Esophagus squamous epithelium (tissue), 4 donors: ENCODE data around the gene SPATS2L.

Experiments used
- CTCF ChIP-seq, 6 experiments: fragments of 450-650 bp in 4 of 6; fragments of 200-600 bp in 2 of 6; sonication (generic) in 2 of 6; IDR thresholded peaks; one replicate each; pipeline ENCODE4 v1.5.1; 2016 to 2019; ENCODE audit warnings: antibody characterized with exemption in 6 of 6, mild to moderate bottlenecking in 4 of 6, moderate library complexity in 4 of 6
- POLR2A ChIP-seq, 4 donors: fragments of 450-650 bp; IDR thresholded peaks; one replicate each; pipeline ENCODE4 v1.6.1; 2017; ENCODE audit warnings: antibody characterized with exemption in 4 of 4, mild to moderate bottlenecking in 4 of 4, moderate library complexity in 3 of 4

DNA sequence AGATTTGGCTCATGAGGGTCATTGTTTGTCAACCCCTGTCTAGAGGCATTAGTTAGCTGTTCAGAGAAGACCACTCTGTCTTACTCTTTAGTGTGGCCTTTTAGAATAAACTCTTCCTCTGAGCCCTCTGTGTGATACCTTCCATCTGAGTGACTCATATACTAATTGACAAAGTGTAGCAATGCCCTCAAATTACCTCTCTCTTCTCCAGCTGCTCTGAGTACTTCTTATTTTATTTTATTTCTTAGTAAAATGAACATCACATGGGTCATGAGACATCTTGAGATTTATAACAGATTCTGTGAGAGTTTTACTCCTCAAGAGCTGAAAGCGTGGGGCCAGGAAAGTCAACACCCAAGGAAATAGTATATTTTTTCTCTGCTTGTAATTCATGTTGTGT is 136.0 kb downstream of the SPATS2L start:
- no peak for TF ChIP-seq CTCF (IDR thresholded peaks at IDR 0.05)
- TF ChIP-seq POLR2A (IDR thresholded peaks at IDR 0.05), result no peak
